ENCODE results near the gene FUZ.

The FUZ gene

GRCh38 chr19:49780861-49781260 is 32.2 kb downstream of the FUZ start:
- no peak for DNase-seq (ENCODE audit: low spot score)

- no peak for DNase-seq (ENCODE audit: low spot score)
These were observed 33.1 kb downstream of the FUZ start for GRCh38 chr19:49779731-49780555.

- DNase-seq (ENCODE audit: low spot score), result no peak
These were observed 36.7 kb downstream of the FUZ start for GRCh38 chr19:49776371-49776764.

GRCh38 chr19:49775742-49776370 is 37.2 kb downstream of the FUZ start:
- no peak for DNase-seq (ENCODE audit: low spot score)

GRCh38 chr19:49774969-49775368 is 38.1 kb downstream of the FUZ start:
- DNase-seq (ENCODE audit: low spot score), result no peak

GRCh38 chr19:49773663-49774350 is 39.3 kb downstream of the FUZ start:
- no peak for DNase-seq (ENCODE audit: low spot score)

- no peak for DNase-seq (ENCODE audit: low spot score)
These were observed 40.2 kb downstream of the FUZ start for GRCh38 chr19:49772850-49773432.

GRCh38 chr19:49771674-49772139 is 41.4 kb downstream of the FUZ start:
- no peak for DNase-seq (ENCODE audit: low spot score)

- no peak for DNase-seq (ENCODE audit: low spot score)
These were observed 42.6 kb downstream of the FUZ start for GRCh38 chr19:49770529-49770928.

GRCh38 chr19:49767967-49768581 is 45.0 kb downstream of the FUZ start:
- no peak for DNase-seq (ENCODE audit: low spot score)

GRCh38 chr19:49767381-49767780 is 45.7 kb downstream of the FUZ start:
- no peak for DNase-seq (ENCODE audit: low spot score)

GRCh38 chr19:49766930-49767299 is 46.2 kb downstream of the FUZ start, which contains the start of gene AP2A1:
Gene AP2A1 (plus strand): TSS chr19:49767001. CDS start chr19:49767134, 133 bp downstream.
- DNase-seq (ENCODE audit: low spot score), result no peak

- DNase-seq (ENCODE audit: low spot score), result peak; percentile 99
These were observed 46.8 kb downstream of the FUZ start for GRCh38 chr19:49766007-49766929.

- no peak for DNase-seq (ENCODE audit: low spot score)
These were observed 48.8 kb downstream of the FUZ start for GRCh38 chr19:49764341-49764740.

GRCh38 chr19:49763230-49763629 is 49.9 kb downstream of the FUZ start, which contains the start of gene TSKS:
Gene TSKS (minus strand): TSS chr19:49763306. CDS start chr19:49763247, 59 bp downstream.
- no peak for DNase-seq (ENCODE audit: low spot score)

- DNase-seq (ENCODE audit: low spot score), result no peak
These were observed 51.3 kb downstream of the FUZ start for GRCh38 chr19:49761625-49762311.

- no peak for DNase-seq (ENCODE audit: low spot score)
These were observed 51.9 kb downstream of the FUZ start for GRCh38 chr19:49761249-49761624.

GRCh38 chr19:49758292-49758691 is 54.8 kb downstream of the FUZ start:
- DNase-seq (ENCODE audit: low spot score), result no peak

Measured in HuH-7.5 (cell line).